GM12878 (cell line): ENCODE results near the gene DNASE1L1. TPM values are rescaled to one million over a fixed set of nuclear protein-coding genes. Genes with fewer than 3 reads are reported as not detected.

Experiments used
- ATAC-seq: fragments of 200-7000 bp; cut with Tn5 transposase; 3 replicates; pipeline ENCODE4 v1.9.1; 2020; ENCODE audit warnings: mild to moderate bottlenecking, moderate library complexity
- BruUV-seq: library from RNA; stranded (reverse); fragments of 400-500 nt; replicated peaks from 2 replicates; lab custom pipeline; 2021; lab: Mats Ljungman, UMichigan
- CTCF ChIA-PET: fragments of 300-600 bp; sonication (Branson Sonifier 250); formaldehyde crosslinking; extraction: SDS; loops from one replicate; lab custom pipeline; 2021; ENCODE audit warnings: inconsistent platforms; lab: Yijun Ruan, JAX
- POLR2A ChIA-PET: fragments of 350-600 bp; formaldehyde crosslinking; extraction: SDS; loops from one replicate; lab custom pipeline; 2021; ENCODE audit warnings: inconsistent platforms; lab: Charles Lee
- RAD21 ChIA-PET: fragments of 300-600 bp; sonication (Branson Sonifier 250); formaldehyde crosslinking; loops from one replicate; lab custom pipeline; 2023; ENCODE audit warnings: antibody characterized with exemption; ENCODE audit not compliant: unreplicated experiment; lab: Charles Lee
- SMC1A ChIA-PET: fragments of 300-600 bp; sonication (Branson Sonifier 250); formaldehyde crosslinking; loops from one replicate; lab custom pipeline; 2023; ENCODE audit not compliant: unreplicated experiment, uncharacterized antibody; lab: Charles Lee
- DNase-seq: peaks from one replicate; pipeline ENCODE4 v3.0.0-alpha.2; 2011; ENCODE audit warnings: low read depth, low spot score
- FAIRE-seq: peaks from 3 replicates; lab custom pipeline; 2011; peaks lifted over from hg19 to GRCh38; lab: Jason Lieb, UNC
- H2AFZ ChIP-seq: 2 replicates; pipeline ENCODE4 v1.6.0; 2011; ENCODE audit warnings: low read depth, low read length, control low read depth; ENCODE audit not compliant: control insufficient read depth
- H3K27ac ChIP-seq: 2 replicates; pipeline ENCODE4 v1.5.1; 2011; ENCODE audit warnings: control low read depth; ENCODE audit not compliant: control insufficient read depth, insufficient read depth
- H3K27me3 ChIP-seq, 2 experiments: replicated peaks in 1 of 2; 2 replicates each; pipeline versions ENCODE4 v1.6.0 to v1.6.1; 2011; ENCODE audit warnings: low read length in 1 of 2; ENCODE audit not compliant: control insufficient read depth in 2 of 2, insufficient read depth in 2 of 2
- H3K36me3 ChIP-seq, 2 experiments: 2 replicates each; pipeline ENCODE4 v1.5.1; 2011; ENCODE audit warnings: low read length in 1 of 2; ENCODE audit not compliant: control insufficient read depth in 2 of 2, insufficient read depth in 2 of 2
- H3K4me1 ChIP-seq: 2 replicates; pipeline ENCODE4 v1.6.1; 2011; ENCODE audit warnings: mild to moderate bottlenecking, low read length, moderate library complexity, mixed read lengths; ENCODE audit not compliant: control insufficient read depth, insufficient read depth
- H3K4me2 ChIP-seq: 2 replicates; pipeline ENCODE4 v1.6.0; 2011; ENCODE audit warnings: control low read depth; ENCODE audit not compliant: control insufficient read depth, insufficient read depth
- H3K4me3 ChIP-seq: fragments of 200-600 bp; sonication (generic); 2 replicates; pipeline ENCODE4 v1.5.1; 2016
- H3K79me2 ChIP-seq: 2 replicates; pipeline ENCODE4 v1.6.0; 2011; ENCODE audit warnings: low read length; ENCODE audit not compliant: control insufficient read depth, insufficient read depth
- H3K9ac ChIP-seq: 2 replicates; pipeline ENCODE4 v1.8.0; 2011; ENCODE audit warnings: low read length, control low read depth, mixed read lengths; ENCODE audit not compliant: control insufficient read depth, insufficient read depth
- H3K9me3 ChIP-seq: replicated peaks from 3 replicates; pipeline ENCODE4 v1.5.1; 2011; ENCODE audit warnings: mild to moderate bottlenecking, low read length; ENCODE audit not compliant: control insufficient read depth, insufficient read depth
- H4K20me1 ChIP-seq: 2 replicates; pipeline ENCODE4 v1.6.0; 2011; ENCODE audit not compliant: control insufficient read depth, insufficient read depth
- BHLHE40 ChIP-seq, 2 experiments: fragments of 450-650 bp in 1 of 2; IDR thresholded peaks; 2 replicates each; pipeline ENCODE4 v1.6.1; 2011 to 2017; ENCODE audit warnings: low read depth in 2 of 2, borderline replicate concordance in 1 of 2, improper control_type of control experiment in 1 of 2, low read length in 1 of 2, mild to moderate bottlenecking in 1 of 2
- BMI1 ChIP-seq: fragments of 450-650 bp; IDR thresholded peaks from 2 replicates; pipeline ENCODE4 v1.6.1; 2016; ENCODE audit warnings: mild to moderate bottlenecking, moderate library complexity, borderline replicate concordance
- CBX5 ChIP-seq: sonication (generic); IDR thresholded peaks from 2 replicates; pipeline ENCODE4 v1.6.1; 2016; ENCODE audit warnings: low read depth, moderate library complexity, mild to moderate bottlenecking, inconsistent platforms
- CREB1 ChIP-seq: IDR thresholded peaks from 2 replicates; pipeline ENCODE4 v1.6.1; 2012; ENCODE audit warnings: low read depth, mild to moderate bottlenecking, inconsistent platforms
- EZH2 ChIP-seq: IDR thresholded peaks from 2 replicates; pipeline ENCODE4 v1.6.1; 2012; ENCODE audit warnings: low read depth, mild to moderate bottlenecking, control low read depth, inconsistent platforms, low read length, borderline replicate concordance; ENCODE audit not compliant: control insufficient read depth
- IRF4 ChIP-seq: IDR thresholded peaks from 2 replicates; pipeline ENCODE4 v1.6.1; 2011; ENCODE audit warnings: low read depth, low read length
- JUNB ChIP-seq: IDR thresholded peaks from 2 replicates; pipeline ENCODE4 v1.6.1; 2016; ENCODE audit warnings: antibody characterized with exemption, mild to moderate bottlenecking
- MLLT1 ChIP-seq: fragments of 450-650 bp; IDR thresholded peaks from 2 replicates; pipeline ENCODE4 v1.6.1; 2016; ENCODE audit warnings: mild to moderate bottlenecking
- MXI1 ChIP-seq: fragments of 150-350 bp; IDR thresholded peaks from 2 replicates; pipeline ENCODE4 v1.6.1; 2011; ENCODE audit warnings: low read depth, mild to moderate bottlenecking, inconsistent platforms, low read length, improper control_type of control experiment
- NFYA ChIP-seq: IDR thresholded peaks from 2 replicates; pipeline ENCODE4 v1.6.1; 2011; ENCODE audit warnings: low read depth, mild to moderate bottlenecking, low read length, improper control_type of control experiment, borderline replicate concordance
- NFYB ChIP-seq: IDR thresholded peaks from 2 replicates; pipeline ENCODE4 v1.6.1; 2011; ENCODE audit warnings: low read depth, mild to moderate bottlenecking, low read length, improper control_type of control experiment, moderate library complexity; ENCODE audit not compliant: insufficient read depth
- PML ChIP-seq: IDR thresholded peaks from 2 replicates; pipeline ENCODE4 v1.6.1; 2012; ENCODE audit warnings: low read length, inconsistent platforms
- POLR2AphosphoS5 ChIP-seq: IDR thresholded peaks from 2 replicates; pipeline ENCODE4 v1.6.1; 2011; ENCODE audit warnings: mild to moderate bottlenecking, low read length, inconsistent platforms
- RFX5 ChIP-seq: IDR thresholded peaks from 2 replicates; pipeline ENCODE4 v1.6.1; 2011; ENCODE audit warnings: low read depth, low read length, improper control_type of control experiment
- SMAD5 ChIP-seq: IDR thresholded peaks from 2 replicates; pipeline ENCODE4 v1.6.1; 2016; ENCODE audit warnings: antibody characterized with exemption, low read depth
- SMC3 ChIP-seq: IDR thresholded peaks from 2 replicates; pipeline ENCODE4 v1.6.1; 2011; ENCODE audit warnings: low read length, improper control_type of control experiment, borderline replicate concordance
- USF1 ChIP-seq: IDR thresholded peaks from 2 replicates; pipeline ENCODE4 v1.6.1; 2011; ENCODE audit warnings: borderline replicate concordance, low read depth, mild to moderate bottlenecking, moderate library complexity, mixed read lengths, low read length; ENCODE audit not compliant: insufficient read depth; ENCODE audit errors: extremely low read length
- WGBS: methylation state at CpG from one replicate; pipeline ENCODE4 v1.1.6; 2016; ENCODE audit warnings: low lambda C conversion rate; ENCODE audit not compliant: insufficient replicate concordance, insufficient coverage; ENCODE audit errors: missing lambda C conversion rate; 5-methylcytosine and 5-hydroxymethylcytosine counted together
- in situ Hi-C: fragments of 300-500 bp; cut with MboI; formaldehyde crosslinking; loops from 9 replicates; pipeline ENCODE4 v1.14.3; 2018; ENCODE audit warnings: mixed read lengths
- intact Hi-C: fragments of 100-400 bp; cut with micrococcal nuclease; formaldehyde crosslinking; loops from one replicate; pipeline ENCODE4 v1.14.2; 2022; ENCODE audit not compliant: unreplicated experiment
- polyA plus RNA-seq, 11 experiments: library from polyadenylated mRNA; depleted of rRNA in 4 of 11; unstranded in 6 of 11; stranded (reverse) in 5 of 11; fragments of >200 nt; fragmentation: Nextera tagmentation in 4 of 11; fragmentation: Illumina TruSeq in 1 of 11; extraction: Ambion mirVana in 4 of 11; extraction: Trizol in 1 of 11; gene quantifications; 1 replicate in 1 of 11; 2 replicates in 10 of 11; pipeline versions ENCODE4 v1.2.1 to v1.2.3, GENCODE V29; 2011 to 2016; ENCODE audit warnings: inconsistent platforms in 2 of 11, missing spikeins in 2 of 11, low read depth in 1 of 11
- total RNA-seq, 4 experiments: library from RNA; depleted of rRNA in 3 of 4; stranded (reverse); fragments of >200 nt in 3 of 4; fragmentation: Illumina TruSeq in 1 of 4; extraction: Trizol in 1 of 4; gene quantifications; 2 replicates each; pipeline versions ENCODE4 v1.2.1 to v1.2.3, GENCODE V29; 2013 to 2021

The DNASE1L1 gene
- total and polyA plus RNA-seq, 10 of the 15 experiments (the other 5 are each of a cell fraction or from before 2014, with no cell fraction given) = 0.60 to 22.7 (median 6.8) TPM

GRCh38 chrX:154399527-154400368 is 9.3 kb downstream of the DNASE1L1 start (continued):
- TF ChIP-seq RFX5 (no peak), POLR2AphosphoS5 (peak; percentile 66), CREB1 (0 out of 2 replicates have a peak, but pooled peaks have one; percentile 28), USF1 (no peak)

GRCh38 chrX:154398668-154399526 is 10.2 kb downstream of the DNASE1L1 start:
- Histone ChIP-seq H3K4me1 (peaks cover 3% of the 10 kb centered on the region; the same call in 1 of the 2 replicates), H3K27ac (peak overlapping the region; percentile 97), H4K20me1 (peaks cover 5% of the 10 kb centered on the region; the same call in 1 of the 2 replicates), H3K27me3 (no peaks in the 10 kb centered on the region), H3K4me3 (peak overlapping the region; percentile 73), H3K9ac (peak overlapping the region; percentile 99), H3K9me3 (no peaks in the 10 kb centered on the region; the same call in 2 of the 3 replicates), H2AFZ (no peak overlapping the region), H3K4me2 (peak overlapping the region; percentile 82), H3K79me2 (peaks cover 29% of the 10 kb centered on the region), H3K36me3 (peaks cover 10 to 12% of the 10 kb centered on the region in 2 experiments)
- POLR2A ChIA-PET = interaction anchor here (0.6 to 3.8 kb wide), 11 partner anchors 10 to 129 kb away, joined by 3 to 22 read pairs (median 3); partner anchors contain the start of genes ATP6AP1, DNASE1L1, EMD and FAM3A
- peak; percentile 56 for ATAC-seq
- SMC1A ChIA-PET = interaction anchor here (0.7 to 2.5 kb wide), 4 partner anchors 13 to 128 kb away, joined by 4 to 7 read pairs (median 6); partner anchors contain the start of gene FLNA
- intact Hi-C loops = loop anchor here (5.0 kb wide), 1 partner anchor 38 kb away; the partner anchor contains the start of gene GDI1
- CTCF ChIA-PET = interaction anchor here (1.2 to 3.0 kb wide), 6 partner anchors 12 to 135 kb away, joined by 5 to 23 read pairs (median 10); partner anchors contain the start of genes FLNA and TAFAZZIN
- TSS peak; percentile 90 for BruUV-seq
- 26% methylated on average over 49 of the region's 49 CpGs for WGBS
- peak; percentile 13 for FAIRE-seq
- DNase-seq = no peak
- RAD21 ChIA-PET = interaction anchor here (1.0 to 2.1 kb wide), 5 partner anchors 12 to 128 kb away, joined by 3 to 7 read pairs (median 5); partner anchors contain the start of gene SLC10A3
- in situ Hi-C loops = no loop called here
- TF ChIP-seq NFYA (no peak), SMC3 (0 out of 2 replicates have a peak, but pooled peaks have one; percentile 19), JUNB (no peak), BHLHE40 (IDR thresholded peaks at IDR 0.05; ENCODE audit: borderline replicate concordance in 1 of 2, low read depth in 2 of 2, low read length in 1 of 2) (peak; percentile 82 to 86; a peak in 3 of 4 replicates), SMAD5 (no peak), IRF4 (no peak), CBX5 (no peak), MLLT1 (peak; percentile 79; the same call in 1 of the 2 replicates), PML (peak; percentile 45; the same call in 1 of the 2 replicates), BMI1 (no peak), NFYB (no peak), MXI1 (peak; percentile 88), EZH2 (no peak)
